SK-MEL-5 (cell line): ENCODE measurements around the gene SFXN5. TPM values are rescaled to one million over a fixed set of nuclear protein-coding genes. Genes with fewer than 3 reads are reported as not detected.
A peak's percentile ranks its signal among the peaks of the same experiment; 100 is the strongest.

Source experiments
- DNase-seq: peaks from one replicate; pipeline ENCODE4 v3.0.0-alpha.2; 2016; ENCODE audit warnings: low read depth, low spot score
- in situ Hi-C: cut with HindIII; loops from 2 replicates; pipeline ENCODE4 v1.10.0; 2016; ENCODE audit warnings: low sequenced_read_pairs, high pct_unique_total_duplicates, low pct_unique_long_range_greater_than_20kb
- total RNA-seq: library from RNA; depleted of rRNA; stranded (reverse); fragments of >200 nt; shearing (Covaris generic); gene quantifications from 2 replicates; pipeline ENCODE4 v1.2.3, GENCODE V29; 2014; rRNA removed

SFXN5 gene
- total RNA-seq, 1 experiment from 2014 or later, result 7.1 TPM

GRCh38 chr2:72898585-72898906 lies 173.0 kb downstream of the SFXN5 start:
- in situ Hi-C loops, result no loop called here
- DNase-seq, result no peak

- in situ Hi-C loops, result no loop called here
Measured at GRCh38 chr2:72897785-72898584, 173.5 kb downstream of the SFXN5 start.

GRCh38 chr2:72896446-72896845 lies 175.1 kb downstream of the SFXN5 start:
- in situ Hi-C loops, result no loop called here
- DNase-seq, result no peak

More at GRCh38 chr2:72897785-72898584, 173.5 kb downstream of the SFXN5 start:
- no peak for DNase-seq

GRCh38 chr2:72895759-72896281 lies 175.7 kb downstream of the SFXN5 start:
- in situ Hi-C loops, result no loop called here

GRCh38 chr2:72895154-72895553 lies 176.4 kb downstream of the SFXN5 start:
- in situ Hi-C loops, result no loop called here
- DNase-seq, result no peak

More at GRCh38 chr2:72895759-72896281, 175.7 kb downstream of the SFXN5 start:
- no peak for DNase-seq

- DNase-seq, result no peak
- in situ Hi-C loops, result no loop called here
Measured at GRCh38 chr2:72894514-72894913, 177.0 kb downstream of the SFXN5 start.

GRCh38 chr2:72893594-72894319 lies 177.8 kb downstream of the SFXN5 start:
- in situ Hi-C loops, result no loop called here
- DNase-seq, result peak; percentile 83

GRCh38 chr2:72892506-72893173 lies 178.9 kb downstream of the SFXN5 start:
- in situ Hi-C loops, result no loop called here
- peak; percentile 80 for DNase-seq

Other genes with a start within 250 kb of the SFXN5 start
- gene EXOC6B, start 245.7 kb downstream of the SFXN5 start, total RNA-seq, result 20.0 and 21.8 TPM in 2 replicates
- gene SPR, start 184.3 kb downstream of the SFXN5 start, total RNA-seq, result 191 and 200 TPM in 2 replicates
- gene EMX1, start 154.2 kb downstream of the SFXN5 start, total RNA-seq, result not detected in 2 replicates
- 17.4 and 19.4 TPM in 2 replicates for gene RAB11FIP5, start 41.2 kb upstream of the SFXN5 start, total RNA-seq
- not detected in 2 replicates for gene NOTO, start 130.9 kb upstream of the SFXN5 start, total RNA-seq
- gene SMYD5, start 142.5 kb upstream of the SFXN5 start, total RNA-seq, result 47.0 and 54.3 TPM in 2 replicates
- gene PRADC1, start 161.5 kb upstream of the SFXN5 start, total RNA-seq, result 30.7 and 38.0 TPM in 2 replicates
- gene CCT7, start 162.6 kb upstream of the SFXN5 start, total RNA-seq, result 762 and 775 TPM in 2 replicates
- gene FBXO41, start 212.8 kb upstream of the SFXN5 start, total RNA-seq, result 3.6 and 4.8 TPM in 2 replicates
- gene EGR4, start 221.8 kb upstream of the SFXN5 start, total RNA-seq, result not detected in 2 replicates